HG03439 (cell line): ENCODE data around the gene TEX14.
A peak's percentile ranks its signal among the peaks of the same experiment; 100 is the strongest.
"Not testable (repeated sequence)": the region's sequence is repeated elsewhere in the genome, so short reads cannot be mapped to it uniquely, and the experiment has no call there.

ENCODE experiments used
- ATAC-seq: cut with Tn5 transposase; IDR thresholded peaks from one replicate; pipeline ENCODE4 v1.9.1; 2021; ENCODE audit warnings: mild to moderate bottlenecking, moderate library complexity; ENCODE audit not compliant: unreplicated experiment

TEX14 gene

GRCh38 chr17:58657962-58658803 lies 33.7 kb downstream of the TEX14 start:
- ATAC-seq, result not testable (repeated sequence)

- no peak for ATAC-seq
Observed at GRCh38 chr17:58648236-58648635, 43.6 kb downstream of the TEX14 start.

GRCh38 chr17:58643147-58643546 lies 48.7 kb downstream of the TEX14 start:
- ATAC-seq, result no peak

- no peak for ATAC-seq
Observed at GRCh38 chr17:58641887-58642311, 49.9 kb downstream of the TEX14 start.

GRCh38 chr17:58640202-58640601 lies 51.6 kb downstream of the TEX14 start:
- ATAC-seq, result no peak

- no peak for ATAC-seq
Observed at GRCh38 chr17:58639681-58640080, 52.2 kb downstream of the TEX14 start.

- ATAC-seq, result no peak
Observed at GRCh38 chr17:58637011-58637570, 54.8 kb downstream of the TEX14 start.

- ATAC-seq, result no peak
Observed at GRCh38 chr17:58632324-58633314, 59.2 kb downstream of the TEX14 start.

- ATAC-seq, result peak; percentile 81
Observed at GRCh38 chr17:58631523-58632323, 60.1 kb downstream of the TEX14 start.

- ATAC-seq, result no peak
Observed at GRCh38 chr17:58630883-58631522, 60.8 kb downstream of the TEX14 start.

- ATAC-seq, result no peak
Observed at GRCh38 chr17:58626905-58627304, 64.9 kb downstream of the TEX14 start.

GRCh38 chr17:58624751-58625150 lies 67.1 kb downstream of the TEX14 start:
- no peak for ATAC-seq

- ATAC-seq, result no peak
Observed at GRCh38 chr17:58621174-58621573, 70.7 kb downstream of the TEX14 start.

GRCh38 chr17:58618336-58618735 lies 73.5 kb downstream of the TEX14 start:
- no peak for ATAC-seq

- no peak for ATAC-seq
Observed at GRCh38 chr17:58617563-58617962, 74.3 kb downstream of the TEX14 start.

- peak; percentile 67 for ATAC-seq
Observed at GRCh38 chr17:58615768-58616659, 75.8 kb downstream of the TEX14 start.

GRCh38 chr17:58614859-58615459 lies 76.9 kb downstream of the TEX14 start:
- no peak for ATAC-seq

- ATAC-seq, result no peak
Observed at GRCh38 chr17:58611331-58611730, 80.5 kb downstream of the TEX14 start.

- ATAC-seq, result no peak
Observed at GRCh38 chr17:58606934-58607333, 84.9 kb downstream of the TEX14 start.
